Left hindlimb (tissue), 1 donor: ENCODE results near the gene LRIG1.

Experiments
- DNase-seq: peaks from one replicate; pipeline ENCODE4 v3.0.0-alpha.2; 2018

Gene LRIG1

DNA sequence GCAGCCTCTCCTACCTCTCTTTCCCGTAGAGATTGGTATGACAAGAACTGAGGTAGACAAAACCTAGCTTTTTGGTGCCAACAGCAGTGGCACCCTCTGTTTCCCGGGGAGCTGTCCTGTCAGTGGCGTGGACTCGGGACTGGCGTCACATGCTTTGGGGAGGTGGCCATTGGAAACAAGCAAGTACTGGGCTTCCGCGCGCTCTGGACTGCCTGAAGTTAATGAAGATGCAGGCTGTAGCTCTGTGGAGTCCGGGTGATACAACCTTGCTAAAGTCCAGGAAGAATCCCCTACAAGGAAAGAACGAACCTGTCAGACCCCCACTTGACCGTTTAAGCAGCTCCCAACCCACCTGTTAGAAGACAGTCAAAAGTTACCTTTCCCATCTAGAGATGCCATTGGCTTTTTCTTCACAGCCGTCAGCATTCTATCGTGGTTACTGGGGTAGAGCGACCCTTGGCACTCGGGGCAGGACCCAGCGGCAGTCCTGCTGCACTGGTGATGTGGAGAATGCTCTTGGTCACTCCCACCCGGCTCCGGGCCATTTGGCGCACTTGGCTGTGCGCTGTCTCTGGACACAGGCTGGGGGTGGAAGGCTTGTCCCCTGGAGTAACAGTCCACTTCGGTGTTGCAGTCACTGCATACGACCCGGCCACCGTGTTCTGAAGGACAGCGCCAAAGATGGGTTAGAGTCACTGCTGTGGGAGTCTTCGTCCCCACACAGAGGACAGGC, 120.5 kb downstream of the LRIG1 start:
- no peak for DNase-seq

DNA sequence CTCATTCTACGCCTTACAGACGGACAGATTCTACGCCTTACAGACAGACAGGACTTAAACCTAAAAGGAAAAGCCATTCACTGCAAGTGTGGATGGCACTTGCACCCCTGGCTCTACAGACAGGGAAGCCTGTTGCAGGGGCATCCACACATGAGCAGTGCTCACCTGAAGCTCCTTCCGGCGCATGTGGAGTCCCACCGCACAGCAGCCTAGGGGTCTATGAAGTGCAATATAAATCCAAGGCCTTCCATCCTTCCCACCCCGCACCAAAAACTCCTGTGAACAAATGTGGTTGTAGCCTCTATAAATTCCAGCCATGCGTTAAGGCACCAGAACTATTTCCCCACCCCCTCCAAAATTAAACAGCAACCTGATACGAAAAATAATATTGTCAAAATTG, 121.3 kb downstream of the LRIG1 start:
- no peak for DNase-seq

DNA sequence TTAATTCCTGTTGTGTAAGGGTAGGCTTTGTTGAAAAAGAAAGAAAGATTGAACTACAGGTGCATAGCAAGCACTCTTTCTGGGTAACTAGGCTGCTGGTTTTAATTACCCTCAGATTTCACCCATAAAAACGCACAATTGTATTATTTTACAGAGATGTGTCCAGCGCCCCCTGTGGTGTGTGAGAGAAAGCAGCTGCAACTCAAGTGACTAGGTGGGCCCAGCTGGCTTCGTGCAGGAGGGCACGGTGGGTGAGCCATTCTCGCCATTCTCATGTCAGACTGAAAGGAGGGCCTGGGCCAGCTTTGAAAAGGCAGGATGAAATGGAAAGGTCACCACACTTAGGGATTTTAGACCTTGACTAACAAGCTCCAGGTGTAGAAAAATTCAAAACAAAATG, 122.6 kb downstream of the LRIG1 start:
- DNase-seq, result no peak

DNA sequence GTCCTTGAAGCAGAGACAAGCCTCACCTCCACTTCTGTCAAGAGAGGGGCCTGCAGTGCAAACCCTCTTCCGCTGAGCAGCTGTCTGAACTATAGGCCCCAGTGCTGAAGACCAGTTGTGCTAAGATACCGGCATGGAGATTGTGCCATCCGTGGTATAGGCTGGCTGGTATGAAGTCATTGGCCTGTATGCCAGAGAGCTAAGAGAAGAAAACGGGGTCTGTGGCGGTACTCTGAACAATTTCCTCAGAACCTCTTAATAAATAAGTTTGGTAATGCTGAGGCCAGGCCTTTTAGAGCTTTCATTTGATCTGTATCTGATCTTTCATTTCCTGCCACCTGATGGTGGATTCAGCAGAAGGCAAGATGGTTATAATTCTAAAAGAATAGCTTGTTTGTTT, 123.0 kb downstream of the LRIG1 start:
- no peak for DNase-seq

DNA sequence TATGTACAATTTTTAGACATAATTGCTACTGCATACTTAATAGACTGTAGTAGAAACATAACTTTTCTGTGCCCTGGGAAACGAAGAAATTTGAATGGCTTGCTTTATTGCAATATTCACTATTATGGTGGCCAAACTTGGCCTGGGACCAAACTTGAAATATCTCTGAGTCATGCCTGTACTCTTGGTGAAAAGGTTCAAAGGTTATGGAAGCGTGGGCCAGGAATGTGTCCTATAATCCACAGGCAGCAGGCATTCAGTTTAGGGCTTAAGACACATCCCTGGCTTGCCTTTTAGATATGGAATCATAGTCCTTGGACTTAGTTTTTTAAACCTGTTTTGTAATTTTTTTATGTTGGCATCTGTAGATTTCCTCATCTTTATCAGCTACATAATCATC, 124.3 kb downstream of the LRIG1 start:
- no peak for DNase-seq

DNA sequence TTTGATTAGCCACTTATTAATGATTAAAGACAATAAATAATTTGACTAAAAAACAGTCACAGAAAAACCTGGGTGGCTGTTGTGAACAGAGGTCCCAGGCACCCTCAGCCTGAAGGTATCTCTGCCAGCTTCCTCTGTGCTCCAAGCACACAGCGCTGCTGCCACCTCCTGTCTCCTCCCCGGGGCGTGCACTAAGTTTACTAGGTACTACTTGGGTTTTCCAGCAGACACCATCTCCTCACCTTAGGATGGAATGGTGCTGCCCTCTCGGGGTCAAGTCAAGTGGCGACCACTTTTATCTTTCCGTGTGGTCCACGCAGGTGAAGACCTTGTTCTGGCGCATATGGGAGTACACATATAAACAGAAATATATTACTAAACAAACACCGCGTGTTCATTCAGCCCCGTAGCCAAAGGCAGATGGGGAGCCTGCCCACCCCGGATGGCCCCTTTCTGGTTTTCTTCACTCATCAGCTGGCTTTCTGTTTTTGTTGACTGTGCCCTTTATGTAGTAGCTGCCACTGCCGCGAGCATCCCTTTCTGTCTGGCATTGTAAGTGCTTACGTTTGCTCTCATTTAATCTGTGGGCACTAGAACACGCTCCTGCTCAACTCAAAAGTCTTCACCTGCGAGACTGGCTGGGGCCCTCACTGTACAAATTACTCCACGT, 128.0 kb downstream of the LRIG1 start:
- no peak for DNase-seq

DNA sequence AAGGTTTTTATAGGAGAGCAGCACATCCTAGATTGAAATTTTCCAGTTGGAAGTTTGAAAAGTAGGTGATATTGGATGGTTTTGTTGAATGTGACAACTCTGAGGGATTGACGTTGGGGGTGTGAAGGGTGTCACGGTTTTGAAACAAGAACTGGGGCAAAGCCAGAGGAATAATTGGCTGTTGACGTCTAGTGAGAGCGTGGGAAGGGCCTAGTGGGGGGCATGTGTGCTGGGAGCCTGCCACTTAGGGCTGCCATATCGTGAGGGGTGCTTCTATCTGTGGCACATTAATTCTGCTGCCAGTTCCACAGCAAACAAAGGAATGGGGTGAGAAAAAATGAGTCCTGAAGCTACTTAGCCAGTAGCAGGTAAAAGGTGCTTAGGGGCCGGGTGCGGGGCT, 129.4 kb downstream of the LRIG1 start:
- DNase-seq, result no peak

DNA sequence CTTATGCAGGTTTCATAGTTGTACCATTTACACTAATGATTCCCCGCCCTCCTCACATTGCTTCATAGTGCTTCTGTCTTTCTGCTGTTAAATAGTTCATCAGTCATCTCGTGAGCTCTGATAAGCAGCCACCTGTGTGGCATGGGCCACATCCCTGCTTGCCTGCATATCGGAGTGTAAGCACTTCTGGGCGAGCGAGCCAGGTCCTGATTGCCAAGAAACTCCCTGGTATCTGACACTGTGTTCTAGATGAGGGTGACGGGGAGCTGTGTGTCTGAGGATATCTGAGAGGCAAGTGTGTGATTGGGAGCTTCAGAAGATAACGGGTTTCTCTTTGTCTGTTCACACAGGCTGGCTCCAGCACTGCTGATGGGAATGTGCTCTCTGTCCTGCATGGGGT, 130.6 kb downstream of the LRIG1 start:
- DNase-seq, result no peak

DNA sequence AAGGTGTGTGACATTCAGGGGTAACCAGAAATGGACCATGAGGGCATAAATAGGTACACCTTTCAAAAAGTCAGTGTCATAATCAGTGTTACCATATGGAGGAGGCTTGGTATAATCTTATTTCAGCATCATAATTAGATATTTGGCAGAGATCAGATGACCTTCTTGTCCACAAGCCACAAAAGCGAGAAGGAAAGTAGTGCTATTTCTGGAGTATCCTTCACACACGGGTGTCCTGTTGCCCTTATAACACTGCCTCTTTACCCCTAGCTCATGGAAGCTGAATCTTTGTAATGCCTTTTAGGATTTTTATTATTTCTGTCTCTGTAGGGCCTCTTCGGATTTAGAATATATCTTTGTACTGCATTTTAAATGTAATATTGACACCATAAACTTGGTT, 132.8 kb downstream of the LRIG1 start:
- DNase-seq, result no peak

DNA sequence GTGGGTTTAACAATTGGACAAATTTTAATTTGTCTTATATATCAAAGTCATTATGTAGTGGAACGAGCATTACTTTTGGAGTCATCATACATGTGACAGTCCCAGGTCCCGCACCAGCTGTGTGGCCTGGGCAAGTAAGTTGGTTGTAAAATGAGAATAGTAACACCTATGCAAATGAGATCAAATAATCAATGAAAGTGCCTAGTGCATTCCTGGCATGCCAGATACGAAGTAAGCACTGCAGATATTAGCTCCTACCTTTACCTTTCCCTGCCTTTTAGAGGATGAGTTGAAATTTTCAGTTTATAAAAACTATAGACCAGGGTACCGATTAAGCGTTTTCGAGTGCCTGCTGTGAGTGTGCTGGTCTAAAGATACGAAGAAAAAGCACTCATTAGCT, 134.1 kb downstream of the LRIG1 start:
- no peak for DNase-seq

DNA sequence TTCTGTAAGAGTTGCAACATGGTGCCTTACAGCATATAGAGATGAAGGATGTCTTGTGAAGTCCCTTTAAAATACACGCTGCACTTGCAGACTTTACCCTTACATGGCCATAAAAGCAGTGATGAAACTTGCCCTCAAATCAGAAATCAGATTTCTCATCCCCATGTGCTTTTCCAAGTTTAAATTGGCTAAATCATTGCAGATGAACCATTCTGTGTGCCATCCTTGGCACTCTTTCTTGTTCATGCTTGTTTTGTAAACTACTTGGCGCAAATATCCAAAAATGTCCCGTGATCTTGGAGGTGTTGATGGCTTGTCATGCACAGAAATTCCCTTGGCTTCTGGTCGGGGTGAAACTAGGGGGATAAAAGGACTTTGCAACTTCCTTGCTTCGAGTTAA, 135.7 kb downstream of the LRIG1 start:
- no peak for DNase-seq

DNA sequence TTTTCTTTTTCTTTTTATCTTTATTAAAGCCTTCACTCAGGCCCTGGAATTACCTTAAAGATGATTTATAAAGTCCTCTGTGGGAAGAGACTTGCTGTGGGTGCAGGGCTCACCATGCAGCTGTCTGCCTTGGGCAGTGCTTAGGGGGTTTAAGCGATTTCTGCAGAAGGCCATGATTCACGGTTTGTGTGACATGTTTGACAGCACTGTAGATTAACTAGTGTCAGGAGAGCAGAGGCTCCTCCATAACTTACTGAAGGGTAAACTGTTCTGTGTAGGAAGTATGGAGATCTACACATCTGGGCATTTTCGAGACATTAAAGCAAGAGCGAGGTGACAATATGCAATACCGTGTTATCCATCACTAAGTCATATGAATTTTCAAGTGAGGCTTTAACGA, 137.7 kb downstream of the LRIG1 start:
- DNase-seq, result no peak

DNA sequence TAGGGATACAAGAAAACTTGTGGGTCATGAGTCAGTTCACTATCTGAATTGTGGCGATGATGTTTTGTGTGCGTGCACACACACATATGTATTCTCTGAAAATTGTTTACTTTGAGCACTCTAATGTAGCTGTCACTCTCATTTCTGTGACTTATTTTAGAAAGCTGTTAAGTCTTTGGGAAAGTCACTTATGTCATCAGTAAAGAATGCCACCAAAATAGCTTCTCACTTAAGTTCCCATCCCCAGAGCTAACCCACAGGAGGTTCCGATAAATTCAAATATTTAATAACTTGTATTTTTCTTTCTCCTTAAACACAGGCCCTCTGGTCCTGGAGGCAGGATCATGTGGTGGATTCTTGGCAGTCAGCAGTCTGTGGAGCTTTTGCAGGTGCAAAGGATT, 138.3 kb downstream of the LRIG1 start:
- peak; percentile 65 for DNase-seq

DNA sequence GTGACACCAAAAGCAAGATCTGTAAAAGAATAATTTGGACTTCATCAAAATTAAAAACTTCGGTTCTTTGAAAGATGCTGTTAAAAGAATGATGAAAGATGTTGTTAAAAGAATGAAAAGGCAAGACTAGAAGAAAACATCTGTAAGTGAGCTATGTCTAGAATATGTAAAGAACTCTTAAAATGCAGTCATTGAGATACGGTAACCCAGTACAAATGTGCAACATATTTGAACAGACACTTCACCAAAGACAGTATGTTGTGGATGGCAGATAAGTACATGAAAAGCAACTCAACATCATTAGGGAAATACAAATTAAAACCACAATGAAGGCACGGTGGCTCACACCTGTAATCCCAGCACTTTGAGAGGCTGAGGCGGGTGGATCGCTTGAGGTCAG, 139.5 kb downstream of the LRIG1 start:
- DNase-seq, result no peak

DNA sequence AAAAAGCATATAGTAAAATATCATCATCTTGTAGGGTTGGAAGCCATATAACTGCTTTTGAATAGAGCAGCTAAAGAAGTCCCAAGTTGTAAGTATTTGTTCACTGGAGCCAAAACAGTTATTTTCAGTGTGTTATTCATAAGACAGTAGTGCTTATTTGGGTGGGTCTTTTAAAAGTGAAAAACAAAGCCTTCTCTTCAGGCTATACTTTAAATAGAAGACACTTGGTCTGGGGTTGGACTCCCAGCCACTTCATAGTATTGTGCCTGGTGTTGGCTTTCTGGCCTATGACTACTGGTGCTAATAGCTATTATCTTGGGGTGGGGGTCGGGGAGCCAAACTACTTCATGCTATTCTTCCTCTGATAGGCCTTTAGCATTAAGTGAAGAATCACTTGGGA, 144.8 kb downstream of the LRIG1 start:
- DNase-seq, result no peak

DNA sequence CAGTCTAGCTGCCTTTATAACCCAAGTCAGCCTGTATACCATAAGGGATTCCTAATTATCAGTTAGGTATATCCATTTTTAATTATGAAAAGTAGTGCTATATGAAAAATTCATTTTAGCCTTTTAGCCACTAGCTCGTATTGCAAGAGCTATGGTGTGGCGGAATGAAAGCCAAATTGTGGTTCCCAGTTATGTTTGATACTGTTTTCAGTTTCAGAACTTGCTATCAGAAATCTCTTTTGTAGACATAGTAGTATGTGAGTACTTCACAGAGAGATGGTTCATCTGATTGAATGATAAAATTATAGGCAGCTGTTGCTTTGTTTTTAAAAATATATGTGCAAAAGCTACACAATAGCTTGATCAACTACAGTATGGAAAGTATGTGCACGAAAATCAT, 145.4 kb downstream of the LRIG1 start:
- no peak for DNase-seq

DNA sequence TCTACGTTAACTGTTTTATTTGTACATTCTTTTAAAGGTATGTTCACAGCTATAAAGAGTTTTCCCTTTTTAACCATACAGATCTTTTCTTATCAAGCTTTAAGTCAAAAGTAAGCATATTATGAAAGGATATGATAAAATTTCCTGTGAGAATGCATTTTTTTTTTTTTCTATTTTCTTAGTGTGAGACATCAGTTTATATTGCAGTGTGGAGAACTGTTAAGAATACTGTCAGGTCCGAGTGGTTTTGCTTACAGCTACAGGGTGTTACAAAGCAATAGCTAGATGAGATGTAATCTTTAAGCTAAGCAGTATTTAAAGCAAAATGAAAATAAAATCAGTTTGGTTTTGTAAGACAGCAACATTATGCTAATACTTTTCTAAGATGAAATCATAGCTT, 146.8 kb downstream of the LRIG1 start:
- no peak for DNase-seq

DNA sequence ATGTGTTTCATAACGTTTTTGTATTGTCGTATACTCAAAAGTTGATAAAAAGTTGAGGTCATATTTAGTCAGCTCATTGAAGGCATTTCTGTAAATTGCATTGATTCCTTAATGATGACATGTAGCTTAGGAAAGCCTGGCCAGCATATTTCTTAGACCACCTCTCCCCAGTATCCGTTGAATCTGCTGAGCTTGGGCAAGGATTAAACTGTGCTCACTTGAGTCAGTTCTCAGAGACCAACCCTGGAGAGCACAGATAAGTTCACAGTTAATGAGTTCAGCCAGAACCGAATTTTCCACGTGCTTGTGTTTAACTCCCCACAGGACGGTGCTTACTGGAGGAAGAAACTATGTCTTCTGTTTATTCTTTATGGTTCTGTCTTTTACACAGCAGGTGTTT, 147.3 kb downstream of the LRIG1 start:
- DNase-seq, result no peak

DNA sequence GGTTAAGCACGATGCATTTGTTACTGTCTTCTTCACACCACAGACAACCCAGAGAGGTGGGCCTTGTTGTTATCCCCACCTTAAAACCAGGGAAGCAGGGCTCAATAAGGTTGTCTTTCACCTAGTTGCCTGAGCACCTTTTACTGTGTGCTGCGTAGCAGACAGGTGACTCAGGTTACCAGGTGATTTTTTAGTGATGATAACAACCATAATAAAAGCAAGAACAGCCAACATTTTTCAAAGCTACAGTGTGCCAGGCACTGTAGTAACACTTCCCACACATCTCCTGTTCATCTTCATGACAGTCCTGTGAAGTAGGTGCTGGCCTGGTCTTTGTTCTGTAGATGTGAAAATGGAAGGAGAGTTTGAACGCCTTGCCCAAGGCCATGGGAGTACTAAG, 147.8 kb downstream of the LRIG1 start:
- DNase-seq, result no peak

DNA sequence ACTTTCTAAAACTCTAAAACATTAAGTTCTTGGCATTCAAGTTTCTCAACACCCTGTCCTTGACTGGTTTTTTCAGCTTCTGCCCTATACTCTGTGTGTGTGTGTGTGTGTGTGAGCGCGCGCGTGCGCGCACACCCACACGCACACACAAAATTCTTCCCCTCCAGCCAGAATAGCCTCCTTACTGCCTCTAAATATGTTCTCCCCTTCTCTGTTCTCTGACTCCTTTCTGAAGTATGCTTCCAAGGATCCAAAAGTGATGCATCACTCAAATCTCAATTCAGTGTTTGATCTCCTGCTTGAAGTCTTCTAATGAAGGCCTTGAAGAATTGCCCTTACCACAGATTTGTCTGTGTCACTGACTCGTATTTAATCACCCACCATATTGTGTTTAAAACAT, 150.2 kb downstream of the LRIG1 start:
- no peak for DNase-seq

DNA sequence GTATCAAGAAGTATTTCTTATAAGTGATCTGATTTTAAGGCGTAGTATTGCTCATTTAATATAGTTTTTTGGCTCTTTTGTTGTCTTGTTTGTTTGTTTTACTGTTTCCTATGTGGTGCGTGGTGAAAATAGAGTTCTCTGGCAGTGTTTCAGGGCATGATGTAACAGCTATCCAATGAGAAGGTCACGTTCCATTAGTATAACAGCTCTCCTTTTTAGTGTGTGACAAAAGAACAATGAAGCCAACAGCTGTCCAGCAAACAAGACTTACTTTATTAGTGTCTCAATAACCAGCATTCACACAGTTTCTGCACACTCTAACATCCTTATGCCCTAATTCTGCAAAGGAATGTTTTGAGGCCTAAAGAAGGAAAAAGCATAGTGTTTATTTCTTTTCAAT, 152.1 kb downstream of the LRIG1 start:
- no peak for DNase-seq

DNA sequence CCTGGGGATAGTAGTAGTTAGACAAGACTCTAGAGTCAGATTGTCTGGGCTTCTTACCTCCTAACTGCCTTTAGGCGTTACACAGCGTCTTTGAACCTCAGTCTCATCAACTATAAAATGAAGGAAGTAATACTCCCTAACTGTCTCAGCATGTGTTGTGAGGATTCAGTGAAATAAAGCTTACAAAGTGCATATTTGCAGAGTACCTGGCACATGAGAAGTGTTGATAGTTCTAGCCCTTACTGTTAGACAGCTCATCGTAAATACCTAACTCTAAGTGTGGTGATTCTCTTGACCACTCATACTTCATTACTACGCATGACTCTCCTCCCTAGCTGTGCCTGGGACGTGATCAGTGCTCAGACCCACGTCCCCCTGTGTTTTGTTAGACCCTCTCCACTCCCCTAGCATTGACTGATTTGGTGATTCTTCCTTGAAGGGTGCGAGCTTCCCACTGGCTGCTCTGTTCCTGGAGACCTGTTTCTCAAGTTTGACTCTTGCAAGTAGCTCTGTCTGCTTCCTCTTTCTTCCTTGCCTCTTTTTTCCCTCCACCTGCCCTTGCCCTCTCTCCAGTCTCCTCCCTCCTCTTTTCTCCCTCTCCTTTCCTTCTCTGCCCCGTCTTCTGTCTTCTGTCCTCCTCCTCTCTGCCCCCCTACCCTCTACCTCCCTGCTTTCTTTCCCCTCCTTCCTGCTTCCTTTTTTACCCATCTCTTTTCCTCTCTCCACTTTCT, 155.8 kb downstream of the LRIG1 start:
- DNase-seq, result no peak

DNA sequence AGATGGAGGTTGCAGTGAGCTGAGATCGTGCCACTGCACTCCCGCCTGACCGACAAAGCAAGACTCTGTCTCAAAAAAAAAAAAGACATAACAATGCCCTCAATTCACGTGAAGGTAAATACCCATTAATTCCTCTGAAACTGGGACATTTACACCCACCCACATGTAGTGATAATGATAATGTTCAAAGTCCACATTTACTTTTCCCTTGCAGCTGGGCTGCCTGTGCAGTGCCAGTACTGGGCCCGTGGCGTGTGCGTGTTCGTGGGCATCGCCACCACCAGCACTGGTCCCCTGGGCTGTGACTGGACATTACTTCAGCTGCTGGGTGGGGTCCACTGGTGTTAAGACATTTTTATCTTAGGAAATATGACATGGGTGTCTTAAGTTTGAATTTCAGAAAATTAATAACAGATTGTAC, 156.4 kb downstream of the LRIG1 start:
- no peak for DNase-seq

DNA sequence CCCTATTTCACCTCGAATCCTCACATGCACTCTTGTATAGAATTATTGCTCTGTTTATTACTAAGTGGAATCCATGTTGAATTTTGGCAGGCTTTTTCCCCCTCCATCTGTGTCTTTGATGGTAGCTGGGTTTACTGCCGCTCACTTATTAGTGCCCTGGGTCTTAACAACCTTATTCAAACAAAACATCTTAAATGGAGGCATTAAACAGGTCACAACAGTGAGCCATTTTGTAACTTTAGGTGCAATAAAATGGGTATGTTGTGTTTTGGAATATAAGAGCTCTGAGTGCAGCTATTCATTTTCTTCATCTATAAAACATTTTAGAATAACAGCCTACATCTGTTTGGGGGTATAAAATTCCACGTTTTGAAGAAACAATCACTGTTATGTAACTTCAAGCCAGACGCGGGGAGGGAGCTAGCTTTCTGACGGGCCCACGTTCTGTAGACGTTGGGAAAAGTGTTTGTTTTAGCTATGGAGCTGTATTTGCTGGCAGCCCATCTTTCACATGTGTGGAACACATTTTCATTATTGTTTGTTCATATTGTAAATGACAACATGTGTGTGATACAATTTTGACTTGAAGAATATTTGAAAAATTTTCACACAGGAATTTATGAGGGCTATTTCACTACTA, 158.0 kb downstream of the LRIG1 start:
- DNase-seq, result no peak
